ENCODE data around the gene TUB.

GRCh38 chr11:8031248-8032115 lies 49.5 kb upstream of the TUB start:
- TF ChIP-seq EZH2phosphoT487 (IDR thresholded peaks at IDR 0.05; ENCODE audit: borderline replicate concordance, low read length) (no peak), EZH2 (IDR thresholded peaks at IDR 0.05; ENCODE audit: low read length, unreplicated experiment) (no peak)
